ENCODE data around the gene ASCC3.

- TF ChIP-seq CTCF (IDR thresholded peaks at IDR 0.05) (no peak), POLR2A (IDR thresholded peaks at IDR 0.05) (no peak)
Observed at GRCh38 chr6:100913400-100914276, 32.5 kb upstream of the ASCC3 start.

Measured in esophagus squamous epithelium (tissue), 4 donors.